Subcutaneous adipose tissue (tissue), 4 donors: ENCODE results near the gene SYNE1. TPM values are rescaled to one million over a fixed set of nuclear protein-coding genes. Genes with fewer than 3 reads are reported as not detected.

ENCODE experiments used
- total RNA-seq, 4 donors: library from RNA; depleted of rRNA; stranded (reverse); fragments of >200 nt; gene quantifications; one replicate each; pipeline ENCODE4 v1.1.0, GENCODE V29; 2016
- TF ChIP-seq, protein P1 (sequence below): fragments of 450-650 bp; IDR thresholded peaks from one replicate; pipeline ENCODE4 v1.5.1; 2016; ENCODE audit warnings: low read depth, mild to moderate bottlenecking, control low read depth, antibody characterized with exemption, moderate library complexity

Gene SYNE1
- total RNA-seq, 4 donors from 2014 or later, result 85.5 to 173 (median 111) TPM

DNA sequence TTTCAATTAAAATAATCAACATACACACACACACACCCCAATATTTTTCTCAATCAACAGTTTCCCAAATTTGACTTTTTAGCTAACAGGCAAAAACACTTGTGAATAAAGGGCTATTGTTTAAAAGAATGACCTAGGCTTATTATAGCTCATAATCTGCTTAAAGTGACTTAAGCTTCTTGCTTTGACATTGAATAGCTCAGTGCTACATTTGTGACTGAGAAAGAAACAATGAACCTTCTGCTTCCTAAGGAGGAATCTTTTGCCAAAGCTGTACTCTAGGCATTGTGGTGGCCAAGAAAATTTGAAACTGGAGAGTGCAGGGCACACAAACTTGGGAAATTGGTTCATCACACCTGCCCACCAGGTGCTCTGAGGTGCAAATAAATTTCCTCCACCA lies 282.0 kb downstream of the SYNE1 start:
- TF ChIP-seq, protein P1, sequence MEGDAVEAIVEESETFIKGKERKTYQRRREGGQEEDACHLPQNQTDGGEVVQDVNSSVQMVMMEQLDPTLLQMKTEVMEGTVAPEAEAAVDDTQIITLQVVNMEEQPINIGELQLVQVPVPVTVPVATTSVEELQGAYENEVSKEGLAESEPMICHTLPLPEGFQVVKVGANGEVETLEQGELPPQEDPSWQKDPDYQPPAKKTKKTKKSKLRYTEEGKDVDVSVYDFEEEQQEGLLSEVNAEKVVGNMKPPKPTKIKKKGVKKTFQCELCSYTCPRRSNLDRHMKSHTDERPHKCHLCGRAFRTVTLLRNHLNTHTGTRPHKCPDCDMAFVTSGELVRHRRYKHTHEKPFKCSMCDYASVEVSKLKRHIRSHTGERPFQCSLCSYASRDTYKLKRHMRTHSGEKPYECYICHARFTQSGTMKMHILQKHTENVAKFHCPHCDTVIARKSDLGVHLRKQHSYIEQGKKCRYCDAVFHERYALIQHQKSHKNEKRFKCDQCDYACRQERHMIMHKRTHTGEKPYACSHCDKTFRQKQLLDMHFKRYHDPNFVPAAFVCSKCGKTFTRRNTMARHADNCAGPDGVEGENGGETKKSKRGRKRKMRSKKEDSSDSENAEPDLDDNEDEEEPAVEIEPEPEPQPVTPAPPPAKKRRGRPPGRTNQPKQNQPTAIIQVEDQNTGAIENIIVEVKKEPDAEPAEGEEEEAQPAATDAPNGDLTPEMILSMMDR, result no peak

DNA sequence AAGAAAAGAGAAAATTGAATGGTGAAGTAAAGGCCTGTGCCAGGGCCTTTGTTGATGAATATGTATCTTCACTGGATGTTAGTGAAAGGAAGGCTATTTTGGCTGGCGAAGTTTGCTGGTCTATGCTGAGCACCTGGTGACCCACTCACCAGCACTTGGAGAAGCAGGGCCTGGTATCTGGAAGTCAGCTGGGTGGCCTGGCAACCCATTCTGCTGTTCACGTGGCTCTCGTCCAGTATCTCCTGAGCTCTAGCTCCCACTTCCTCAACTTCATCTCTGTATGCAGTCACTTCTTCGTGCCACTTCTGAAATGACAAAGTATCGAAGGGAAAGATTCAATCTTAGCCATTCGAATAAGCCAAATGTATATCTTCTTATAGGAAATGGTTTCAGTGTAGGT lies 283.7 kb downstream of the SYNE1 start:
- TF ChIP-seq, protein P1, result no peak

DNA sequence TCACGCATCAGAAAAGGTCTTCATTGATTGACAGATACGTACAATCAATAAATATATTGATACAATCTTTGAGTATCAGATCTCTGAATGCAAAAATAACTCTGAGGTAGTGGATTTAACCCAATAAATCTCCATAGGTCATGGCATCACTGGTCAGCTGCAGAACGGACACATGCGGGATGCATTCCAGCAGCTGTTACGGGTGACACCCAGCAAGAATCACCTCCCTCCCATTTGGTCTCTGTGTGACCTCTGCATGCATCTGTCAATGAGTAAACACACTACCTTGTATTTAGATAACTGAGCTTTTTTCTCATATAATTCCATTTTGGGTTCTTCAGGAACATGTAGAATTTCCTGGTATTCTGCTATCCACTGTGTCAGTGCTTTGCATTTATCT lies 285.4 kb downstream of the SYNE1 start:
- TF ChIP-seq, protein P1, result no peak

DNA sequence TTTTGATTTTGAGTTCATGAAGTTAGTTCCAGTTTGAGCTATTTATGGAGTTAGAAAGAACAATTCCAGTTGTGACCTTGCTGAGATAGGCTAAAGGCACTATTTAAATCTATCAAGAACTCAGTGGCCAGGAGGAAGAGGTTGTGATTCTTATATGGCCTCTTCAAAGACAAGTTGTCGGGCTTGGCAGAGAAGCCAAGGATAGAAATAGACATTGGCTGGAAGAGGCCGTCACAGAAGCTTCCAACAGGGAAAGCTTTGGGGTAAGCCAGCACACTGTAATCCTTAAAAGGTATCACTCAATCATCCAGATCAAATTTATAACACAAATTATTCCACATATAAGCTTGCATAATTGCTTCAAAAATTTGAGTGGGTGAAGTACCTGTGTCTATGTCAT lies 286.1 kb downstream of the SYNE1 start:
- TF ChIP-seq, protein P1, result no peak

DNA sequence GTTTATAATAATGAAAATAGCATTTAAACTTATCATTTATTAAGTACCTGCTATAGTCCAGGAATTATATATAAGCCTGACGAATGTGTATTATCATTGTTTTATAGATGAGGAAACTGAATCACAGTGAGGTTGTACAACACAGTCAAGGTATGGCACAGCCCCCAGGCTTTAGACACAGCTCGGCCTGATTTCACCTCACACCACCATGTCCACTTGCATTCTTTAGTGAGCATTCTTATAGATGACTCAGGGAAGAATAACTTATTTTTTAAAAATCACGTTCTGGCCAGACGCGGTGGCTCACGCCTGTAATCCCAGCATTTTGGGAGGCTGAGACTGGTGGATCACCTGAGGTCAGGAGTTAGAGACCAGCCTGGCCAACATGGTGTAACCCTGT lies 289.0 kb downstream of the SYNE1 start:
- TF ChIP-seq, protein P1, result no peak

DNA sequence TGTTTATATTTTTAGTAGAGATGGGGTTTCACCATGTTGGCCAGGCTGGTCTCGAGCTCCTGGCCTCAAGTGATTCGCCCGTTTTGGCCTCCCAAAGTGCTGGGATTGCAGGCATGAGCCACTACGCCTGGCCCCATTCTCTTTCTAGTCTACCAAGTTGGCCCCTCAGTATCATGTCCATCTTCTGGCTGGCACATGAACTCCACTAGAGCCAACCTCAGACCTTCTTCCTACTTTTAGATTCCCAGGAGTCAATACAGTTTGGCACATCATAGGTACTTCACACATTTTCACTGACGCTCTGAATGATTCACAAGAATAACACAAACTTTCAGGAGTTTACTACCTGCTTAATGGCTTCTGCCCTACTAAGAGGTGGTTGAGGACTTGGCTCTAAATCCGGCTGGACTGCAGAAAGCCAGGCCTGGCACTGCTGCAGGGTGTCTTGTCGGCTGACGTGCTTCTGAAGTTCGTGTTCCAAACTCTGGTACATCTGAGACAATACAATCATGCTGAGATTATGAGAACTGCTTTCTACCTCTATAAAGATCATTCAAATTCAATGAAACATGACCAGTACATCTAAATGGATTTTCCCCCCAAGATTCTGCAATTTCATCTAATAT lies 293.3 kb downstream of the SYNE1 start:
- TF ChIP-seq, protein P1, result no peak

DNA sequence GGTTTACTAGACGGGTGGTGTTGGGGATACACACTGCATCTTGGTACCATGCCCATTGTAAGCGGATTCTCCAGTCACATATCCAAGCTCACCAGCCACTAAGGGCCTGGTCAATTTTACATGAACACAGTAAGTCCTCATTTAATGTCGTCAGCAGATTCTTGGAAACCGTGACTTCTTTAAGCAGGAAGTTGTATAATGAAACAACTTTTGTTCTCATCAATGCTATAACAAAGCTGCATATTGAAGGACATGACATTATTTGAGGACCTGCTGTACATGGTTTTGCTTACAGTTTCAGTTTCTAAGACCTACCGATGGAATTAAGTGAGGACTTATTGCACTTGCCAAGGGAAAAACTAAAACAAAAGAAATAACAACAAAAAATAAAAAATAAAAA lies 295.6 kb downstream of the SYNE1 start:
- TF ChIP-seq, protein P1, result no peak
